Measurements from ENCODE around the gene SDE2.
A peak's percentile ranks its signal among the peaks of the same experiment; 100 is the strongest.
"Not testable (repeated sequence)": the region's sequence is repeated elsewhere in the genome, so short reads cannot be mapped to it uniquely, and the experiment has no call there.

The SDE2 gene

GRCh38 chr1:225975146-225975545 lies 24.0 kb downstream of the SDE2 start:
- DNase-seq (ENCODE audit: low spot score): not testable (repeated sequence)

DNA sequence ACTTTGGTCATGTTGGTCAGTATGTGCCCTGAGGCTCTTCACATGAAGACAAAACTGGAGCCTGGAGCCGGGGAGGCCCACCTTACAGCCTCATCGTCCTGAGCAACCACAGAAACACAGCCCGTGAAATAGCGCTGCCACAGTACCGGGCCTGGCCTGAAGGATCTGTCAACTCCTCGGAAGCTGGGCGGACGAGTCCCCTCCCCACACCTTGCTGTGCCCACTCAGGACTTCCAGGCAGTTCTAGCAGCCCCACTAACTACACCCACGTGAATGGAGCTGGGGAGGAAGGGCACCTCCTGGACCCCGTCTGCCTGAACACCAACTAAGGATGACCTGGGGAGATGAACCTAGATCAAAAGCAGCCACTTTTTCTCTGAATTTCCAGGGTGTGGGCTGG lies 24.7 kb downstream of the SDE2 start:
- no peak for DNase-seq (ENCODE audit: low spot score)

- DNase-seq (ENCODE audit: low spot score): no peak
Observed at GRCh38 chr1:225973158-225973557, 26.0 kb downstream of the SDE2 start.

GRCh38 chr1:225972344-225973152 lies 26.6 kb downstream of the SDE2 start:
- no peak for DNase-seq (ENCODE audit: low spot score)

DNA sequence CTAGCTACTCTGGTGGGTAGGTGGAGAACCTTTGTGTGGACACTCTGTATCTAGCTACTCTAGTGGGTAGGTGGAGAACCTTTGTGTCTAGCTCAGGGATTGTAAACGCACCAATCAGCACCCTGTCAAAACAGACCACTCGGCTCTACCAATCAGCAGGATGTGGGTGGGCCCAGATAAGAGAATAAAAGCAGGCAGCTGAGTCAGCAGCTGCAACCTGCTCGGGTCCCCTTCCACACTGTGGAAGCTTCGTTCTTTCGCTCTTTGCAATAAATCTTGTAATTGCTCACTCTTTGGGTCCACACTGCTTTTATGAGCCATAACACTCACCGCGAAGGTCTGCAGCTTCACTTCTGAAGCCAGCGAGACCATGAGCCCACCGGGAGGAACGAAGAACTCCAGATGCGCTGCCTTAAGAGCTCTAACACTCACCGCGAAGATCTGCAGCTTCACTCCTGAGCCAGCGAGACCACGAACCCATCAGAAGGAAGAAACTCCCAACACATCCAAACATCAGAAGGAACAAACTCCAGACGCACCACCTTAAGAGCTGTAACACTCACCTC lies 28.5 kb downstream of the SDE2 start:
- not testable (repeated sequence) for DNase-seq (ENCODE audit: low spot score)

DNA sequence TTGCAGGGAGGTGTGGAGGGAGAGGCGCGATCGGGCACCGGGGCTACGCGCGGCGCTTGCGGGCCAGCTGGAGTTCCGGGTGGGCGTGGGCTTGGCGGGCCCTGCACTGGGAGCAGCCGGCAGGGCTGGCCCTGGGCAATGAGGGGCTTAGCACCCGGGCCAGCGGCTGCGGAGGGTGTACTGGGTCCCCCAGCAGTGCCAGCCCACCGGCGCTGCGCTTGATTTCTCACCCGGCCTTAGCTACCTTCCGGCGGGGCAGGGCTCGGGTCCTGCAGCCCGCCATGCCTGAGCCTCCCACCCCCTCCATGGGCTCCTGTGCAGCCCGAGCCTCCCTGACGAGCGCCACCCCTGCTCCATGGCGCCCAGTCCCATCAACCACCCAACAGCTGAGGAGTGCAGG lies 29.4 kb downstream of the SDE2 start:
- DNase-seq (ENCODE audit: low spot score): not testable (repeated sequence)

DNA sequence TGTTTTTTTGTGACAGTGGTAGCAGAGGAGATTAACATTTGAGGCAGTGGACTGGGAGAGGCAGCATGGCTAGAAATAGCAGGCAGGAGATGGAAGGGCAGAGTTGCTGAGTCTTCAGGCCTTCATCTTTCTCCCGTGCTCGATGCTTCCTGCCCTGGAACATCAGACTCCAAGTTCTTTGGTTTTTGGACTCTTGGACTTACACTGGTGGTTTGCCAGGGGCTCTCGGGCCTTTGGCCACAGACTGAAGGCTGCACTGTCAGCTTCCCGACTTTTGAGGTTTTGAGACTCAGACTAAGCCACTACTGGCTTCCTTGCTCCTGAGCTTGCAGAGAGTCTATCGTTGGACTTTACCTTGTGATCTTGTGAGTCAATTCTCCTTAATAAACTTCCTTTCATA lies 33.9 kb downstream of the SDE2 start:
- no peak for DNase-seq (ENCODE audit: low spot score)

DNA sequence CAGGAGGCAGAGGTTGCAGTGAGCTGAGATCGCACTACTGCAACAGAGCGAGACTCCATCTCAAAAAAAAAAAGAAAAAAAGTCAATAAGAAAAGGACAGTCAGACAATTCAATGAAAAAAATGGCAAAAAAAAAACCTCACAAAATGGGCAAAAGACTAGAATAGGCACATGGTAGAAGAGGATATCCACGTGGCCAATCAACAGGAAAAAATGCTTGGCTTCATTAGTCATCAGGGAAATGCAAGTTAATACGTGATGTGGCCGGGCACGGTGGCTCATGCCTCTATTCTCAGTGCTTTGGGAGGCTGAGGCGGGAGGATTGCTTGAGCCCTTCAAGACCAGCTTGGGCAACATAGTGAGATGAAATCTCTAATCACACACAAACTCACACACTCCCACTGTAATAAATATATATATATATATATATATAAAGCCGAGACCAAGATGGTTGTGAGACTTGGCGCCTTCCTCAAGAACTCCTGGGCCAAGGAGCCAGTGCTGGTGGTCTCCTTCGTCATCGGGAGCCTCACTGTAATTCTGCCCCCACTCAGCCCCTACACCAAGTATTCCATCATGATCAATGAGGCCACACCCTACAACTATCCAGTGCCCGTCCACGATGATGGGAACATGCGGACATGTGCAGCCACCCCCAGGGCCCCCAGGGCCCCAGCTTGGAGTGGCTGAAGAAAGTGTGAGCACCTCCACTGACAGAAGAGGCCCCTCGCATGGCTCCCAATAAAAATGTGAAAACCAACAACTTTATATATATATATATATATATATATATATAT lies 35.2 kb downstream of the SDE2 start:
- DNase-seq (ENCODE audit: low spot score): peak; percentile 8

GRCh38 chr1:225962440-225962975 lies 36.6 kb downstream of the SDE2 start:
- peak; percentile 88 for DNase-seq (ENCODE audit: low spot score)

GRCh38 chr1:225961659-225962439 lies 37.3 kb downstream of the SDE2 start:
- DNase-seq (ENCODE audit: low spot score): no peak

- DNase-seq (ENCODE audit: low spot score): no peak
Observed at GRCh38 chr1:225958041-225958440, 41.1 kb downstream of the SDE2 start.

DNA sequence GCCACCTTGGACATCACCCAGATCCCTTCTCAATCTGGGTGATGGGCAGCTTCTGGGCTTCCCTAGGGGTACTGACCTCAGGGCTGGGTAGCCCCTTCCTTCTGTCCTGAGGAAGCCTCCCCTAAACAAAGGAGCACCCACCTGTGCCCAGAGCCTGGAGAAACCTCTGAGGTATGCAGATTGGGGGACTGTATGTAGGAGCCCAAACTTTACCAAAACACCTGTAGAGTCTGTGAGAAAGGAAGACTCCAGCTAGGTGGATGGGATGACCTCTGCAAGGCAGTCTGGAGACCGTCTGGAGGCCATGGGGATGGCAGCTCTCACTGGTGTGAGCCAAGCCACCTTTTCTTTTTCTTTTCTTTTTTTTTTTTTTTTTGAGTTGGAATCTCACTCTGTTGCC lies 44.4 kb downstream of the SDE2 start:
- no peak for DNase-seq (ENCODE audit: low spot score)

GRCh38 chr1:225953315-225953714 lies 45.8 kb downstream of the SDE2 start:
- no peak for DNase-seq (ENCODE audit: low spot score)

GRCh38 chr1:225950905-225951497 lies 48.1 kb downstream of the SDE2 start:
- no peak for DNase-seq (ENCODE audit: low spot score)

GRCh38 chr1:225949041-225949440 lies 50.1 kb downstream of the SDE2 start:
- no peak for DNase-seq (ENCODE audit: low spot score)

DNA sequence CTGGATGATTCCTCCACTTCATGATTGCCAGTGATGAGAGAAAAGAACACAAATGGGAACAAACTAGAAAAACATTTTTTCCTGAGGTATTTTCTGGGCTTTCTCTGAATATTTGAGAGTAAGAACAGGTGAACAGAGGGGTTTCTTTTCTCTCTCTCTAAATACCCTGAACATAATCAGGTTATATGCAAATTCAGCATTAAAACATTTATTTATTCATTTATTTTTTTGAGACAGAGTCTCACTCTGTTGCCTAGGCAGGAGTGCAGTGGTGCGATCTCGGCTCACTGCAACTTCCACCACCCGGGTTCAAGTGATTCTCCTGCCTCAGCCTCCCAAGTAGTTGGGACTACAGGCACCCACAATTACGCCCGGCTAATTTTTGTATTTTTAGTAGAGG lies 52.3 kb downstream of the SDE2 start:
- DNase-seq (ENCODE audit: low spot score): no peak

DNA sequence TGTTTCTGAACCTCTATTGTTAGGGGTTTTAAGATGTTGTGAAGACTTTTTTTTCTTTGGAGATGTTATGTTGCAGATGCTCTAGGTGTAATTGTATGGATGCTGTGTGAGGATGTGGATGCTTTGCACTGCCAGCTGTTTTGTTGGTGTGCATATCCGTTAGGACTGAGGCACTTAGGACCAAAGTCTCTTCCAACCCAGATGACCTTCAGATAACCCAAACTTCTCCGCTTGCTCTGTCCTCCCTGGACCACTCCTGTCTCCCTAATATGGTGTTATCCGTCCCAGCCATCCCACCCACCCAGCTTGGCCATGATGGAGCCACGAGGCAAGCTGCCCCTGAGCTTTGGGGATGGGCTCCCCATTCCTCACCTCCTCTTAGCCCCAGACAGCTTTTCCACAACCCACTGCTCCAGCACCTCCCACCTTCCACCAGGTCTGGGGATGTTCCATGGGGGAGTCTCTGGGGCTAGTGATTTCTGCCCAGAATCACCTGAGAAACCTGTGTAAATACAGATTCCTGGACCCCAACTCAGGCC lies 53.0 kb downstream of the SDE2 start:
- DNase-seq (ENCODE audit: low spot score): no peak

- DNase-seq (ENCODE audit: low spot score): no peak
Observed at GRCh38 chr1:225945564-225945963, 53.6 kb downstream of the SDE2 start.

DNA sequence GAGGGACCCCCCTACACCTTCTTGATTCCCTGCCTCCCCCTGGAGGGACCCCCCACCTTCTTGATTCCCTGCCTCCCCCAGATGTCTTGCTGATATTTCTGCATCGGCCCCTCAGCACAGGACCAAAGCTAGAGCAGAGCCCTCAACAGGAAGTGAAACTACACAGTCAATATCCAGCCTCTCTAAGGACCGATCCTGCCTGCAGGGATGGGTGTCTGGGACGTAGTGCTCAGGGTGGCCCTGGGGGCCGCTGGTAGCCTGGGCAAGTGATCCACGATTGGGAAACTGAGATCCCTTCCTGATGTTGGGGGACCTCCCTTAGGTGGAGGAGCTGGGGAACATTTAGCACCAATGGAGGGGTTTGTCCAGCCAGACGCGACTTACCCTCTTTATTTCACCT lies 54.2 kb downstream of the SDE2 start:
- DNase-seq (ENCODE audit: low spot score): no peak

- DNase-seq (ENCODE audit: low spot score): no peak
Observed at GRCh38 chr1:225944387-225944786, 54.8 kb downstream of the SDE2 start.

GRCh38 chr1:225943582-225943981 lies 55.6 kb downstream of the SDE2 start:
- no peak for DNase-seq (ENCODE audit: low spot score)

Measured in D341Med (cell line).